Prostate gland (tissue), 2 donors: Measurements from ENCODE around the gene TEAD3. TPM values are rescaled to one million over a fixed set of nuclear protein-coding genes. Genes with fewer than 3 reads are reported as not detected.

Source experiments
- DNase-seq: peaks from one replicate; pipeline ENCODE4 v3.0.0-alpha.2; 2019; ENCODE audit warnings: low spot score
- H3K27ac ChIP-seq, 2 donors: fragments of 200-600 bp; sonication (generic); 2 replicates each; pipeline ENCODE4 v1.5.1; 2017 to 2019
- H3K27me3 ChIP-seq: fragments of 200-600 bp; sonication (generic); replicated peaks from 2 replicates; pipeline ENCODE4 v1.5.1; 2019; ENCODE audit not compliant: insufficient read depth
- H3K36me3 ChIP-seq, 2 donors: fragments of 200-600 bp; sonication (generic); 1 replicate in 1 of 2; 2 replicates in 1 of 2; pipeline versions ENCODE4 v1.5.1 to v1.8.1; 2017 to 2019
- H3K4me1 ChIP-seq: fragments of 200-600 bp; sonication (generic); replicated peaks from 2 replicates; pipeline ENCODE4 v1.5.1; 2019
- H3K4me3 ChIP-seq, 2 donors: fragments of 200-600 bp; sonication (generic); 2 replicates each; pipeline ENCODE4 v1.5.1; 2017 to 2019
- H3K9me3 ChIP-seq: fragments of 200-600 bp; sonication (generic); 2 replicates; pipeline ENCODE4 v1.5.1; 2017
- CTCF ChIP-seq, 4 experiments: fragments of 200-600 bp in 2 of 4; fragments of 450-650 bp in 2 of 4; sonication (generic) in 2 of 4; IDR thresholded peaks; 1 replicate in 3 of 4; 2 replicates in 1 of 4; pipeline ENCODE4 v1.5.1; 2016 to 2019; ENCODE audit warnings: antibody characterized with exemption in 4 of 4, mild to moderate bottlenecking in 2 of 4, moderate library complexity in 2 of 4
- POLR2A ChIP-seq: fragments of 450-650 bp; IDR thresholded peaks from one replicate; pipeline ENCODE4 v1.6.1; 2016; ENCODE audit warnings: antibody characterized with exemption, mild to moderate bottlenecking
- POLR2AphosphoS5 ChIP-seq: sonication (generic); formaldehyde crosslinking; IDR thresholded peaks from one replicate; pipeline ENCODE4 v1.6.1; 2017; ENCODE audit warnings: antibody characterized with exemption
- WGBS: methylation state at CpG from one replicate; pipeline ENCODE4 v1.1.5; 2018; 5-methylcytosine and 5-hydroxymethylcytosine counted together
- intact Hi-C: fragments of 100-400 bp; cut with DNase I; formaldehyde crosslinking; loops from one replicate; pipeline ENCODE4 v1.14.2; 2022
- total RNA-seq, 2 donors: library from RNA; depleted of rRNA; stranded (reverse); fragments of >200 nt; gene quantifications; one replicate each; pipeline ENCODE4 v1.1.0, GENCODE V29; 2016

The TEAD3 gene
- total RNA-seq, 2 donors from 2014 or later, result 34.1 to 41.1 TPM

- DNase-seq, result no peak
- intact Hi-C loops, result no loop called here
- Histone ChIP-seq H3K27me3 (no peaks in the 10 kb centered on the region), H3K4me1 (no peaks in the 10 kb centered on the region), H3K4me3 (peak within 1 kb of the TSS; percentile 4 to 12), H3K9me3 (no peaks in the 10 kb centered on the region), H3K36me3 (no peaks in the 10 kb centered on the region), H3K27ac (no peak within 1 kb of the TSS)
- TF ChIP-seq POLR2A (no peak), CTCF (IDR thresholded peaks at IDR 0.05) (no peak), POLR2AphosphoS5 (no peak)
- WGBS, result 85% methylated on average over 10 of the region's 10 CpGs
Measured at GRCh38 chr6:35512740-35513139, 15.9 kb upstream of the TEAD3 start, which contains the start of gene TULP1. Gene TULP1 (minus strand): TSS chr6:35512896. CDS start chr6:35512858, 38 bp downstream.

GRCh38 chr6:35512006-35512405, 15.1 kb upstream of the TEAD3 start:
- intact Hi-C loops, result no loop called here
- no peak for TF ChIP-seq POLR2A
- no peak for TF ChIP-seq CTCF (IDR thresholded peaks at IDR 0.05)
- TF ChIP-seq POLR2AphosphoS5, result no peak
- 12% methylated on average over 19 of the region's 26 CpGs for WGBS
- Histone ChIP-seq H3K9me3 (no peaks in the 10 kb centered on the region), H3K36me3 (no peaks in the 10 kb centered on the region), H3K4me1 (no peaks in the 10 kb centered on the region), H3K4me3 (peak overlapping the region; percentile 4 to 12), H3K27me3 (no peaks in the 10 kb centered on the region), H3K27ac (no peak overlapping the region)
- DNase-seq, result no peak

- no peaks in the 10 kb centered on the region for H3K4me1 ChIP-seq
- intact Hi-C loops, result no loop called here
- peak overlapping the region; percentile 4 to 12 for H3K4me3 ChIP-seq
- TF ChIP-seq POLR2AphosphoS5 (no peak), POLR2A (no peak), CTCF (IDR thresholded peaks at IDR 0.05) (no peak)
- no peaks in the 10 kb centered on the region for H3K36me3 ChIP-seq
- no peaks in the 10 kb centered on the region for H3K27me3 ChIP-seq
- H3K27ac ChIP-seq, result no peak overlapping the region
- no peaks in the 10 kb centered on the region for H3K9me3 ChIP-seq
- 18% methylated on average over 28 of the region's 32 CpGs for WGBS
- no peak for DNase-seq
Measured at GRCh38 chr6:35511562-35511941, 14.7 kb upstream of the TEAD3 start.

GRCh38 chr6:35510916-35511561, 14.2 kb upstream of the TEAD3 start:
- H3K4me3 ChIP-seq, result peak overlapping the region in 1 of 2 donors; percentile 12
- DNase-seq, result no peak
- 81% methylated on average over 7 of the region's 7 CpGs for WGBS
- H3K4me1 ChIP-seq, result no peaks in the 10 kb centered on the region
- TF ChIP-seq POLR2AphosphoS5 (no peak), CTCF (IDR thresholded peaks at IDR 0.05) (no peak), POLR2A (no peak)
- H3K9me3 ChIP-seq, result no peaks in the 10 kb centered on the region
- intact Hi-C loops, result no loop called here
- no peak overlapping the region for H3K27ac ChIP-seq
- no peaks in the 10 kb centered on the region for H3K27me3 ChIP-seq
- no peaks in the 10 kb centered on the region for H3K36me3 ChIP-seq

GRCh38 chr6:35508542-35508941, 11.7 kb upstream of the TEAD3 start:
- no peaks in the 10 kb centered on the region for H3K9me3 ChIP-seq
- H3K36me3 ChIP-seq, result no peaks in the 10 kb centered on the region
- H3K4me1 ChIP-seq, result no peaks in the 10 kb centered on the region
- WGBS, result 58% methylated on average over 5 of the region's 5 CpGs
- no peak for TF ChIP-seq POLR2A
- no peak for TF ChIP-seq CTCF (IDR thresholded peaks at IDR 0.05)
- no peak for TF ChIP-seq POLR2AphosphoS5
- DNase-seq, result no peak
- intact Hi-C loops, result no loop called here
- H3K4me3 ChIP-seq, result no peak overlapping the region
- H3K27me3 ChIP-seq, result no peaks in the 10 kb centered on the region
- H3K27ac ChIP-seq, result no peak overlapping the region
